Stimulated activated CD8-positive, alpha-beta memory T cell treated with anti-CD3 and anti-CD28 coated beads, Interleukin-7, amount 100 ng/mL, for 48 hours (primary cell): ENCODE measurements around the gene CHRNG.
A peak's percentile ranks its signal among the peaks of the same experiment; 100 is the strongest.

Experiments
- DNase-seq, 2 donors: peaks; one replicate each; pipeline ENCODE4 v3.0.0-alpha.2; 2020; ENCODE audit warnings: low read depth in 1 of 2; ENCODE audit errors: extremely low read depth in 1 of 2

The CHRNG gene

DNA sequence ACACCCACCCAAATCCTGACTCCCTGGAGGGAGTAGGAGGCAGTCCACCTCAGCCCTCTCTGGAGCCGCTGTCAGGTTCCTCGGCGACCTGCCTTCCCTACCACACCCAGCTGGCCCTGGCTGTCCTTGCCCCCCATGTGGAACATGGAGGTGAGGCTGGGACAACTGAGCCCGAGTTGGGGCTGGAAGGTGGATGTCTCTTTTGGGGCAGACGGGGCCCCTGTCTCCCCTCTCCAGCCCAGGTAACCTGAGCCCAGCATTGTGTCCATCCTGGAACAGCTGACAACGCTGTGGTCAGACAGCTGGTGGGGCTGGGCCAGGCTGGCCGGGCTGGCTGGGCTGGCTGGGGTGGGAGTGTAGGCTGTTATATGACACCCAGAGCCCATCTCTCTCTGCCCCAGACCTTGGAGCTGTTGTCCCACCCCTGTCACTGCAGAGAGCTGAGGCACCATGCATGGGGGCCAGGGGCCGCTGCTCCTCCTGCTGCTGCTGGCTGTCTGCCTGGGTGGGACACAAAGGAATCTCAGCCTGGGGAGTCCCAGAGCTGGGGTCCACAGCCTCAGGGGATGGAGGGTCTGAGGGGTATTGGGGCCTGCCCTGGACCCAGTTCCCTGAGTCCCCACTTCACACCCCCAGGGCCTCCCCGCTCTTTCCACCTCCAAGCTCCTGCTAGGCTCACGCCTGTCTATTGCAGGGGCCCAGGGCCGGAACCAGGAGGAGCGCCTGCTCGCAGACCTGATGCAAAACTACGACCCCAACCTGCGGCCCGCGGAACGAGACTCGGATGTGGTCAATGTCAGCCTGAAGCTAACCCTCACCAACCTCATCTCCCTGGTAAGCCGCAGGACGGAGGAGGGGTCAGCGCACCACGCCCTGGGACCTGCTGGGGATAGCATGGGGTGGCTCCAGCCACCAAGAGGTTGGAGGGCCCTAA is at the start of gene CHRNG:
CHRNG (plus strand) TSS at position 395 of the 934 bp plus-strand sequence; CDS start at position 451, 56 bp downstream.
- DNase-seq, result no peak

DNA sequence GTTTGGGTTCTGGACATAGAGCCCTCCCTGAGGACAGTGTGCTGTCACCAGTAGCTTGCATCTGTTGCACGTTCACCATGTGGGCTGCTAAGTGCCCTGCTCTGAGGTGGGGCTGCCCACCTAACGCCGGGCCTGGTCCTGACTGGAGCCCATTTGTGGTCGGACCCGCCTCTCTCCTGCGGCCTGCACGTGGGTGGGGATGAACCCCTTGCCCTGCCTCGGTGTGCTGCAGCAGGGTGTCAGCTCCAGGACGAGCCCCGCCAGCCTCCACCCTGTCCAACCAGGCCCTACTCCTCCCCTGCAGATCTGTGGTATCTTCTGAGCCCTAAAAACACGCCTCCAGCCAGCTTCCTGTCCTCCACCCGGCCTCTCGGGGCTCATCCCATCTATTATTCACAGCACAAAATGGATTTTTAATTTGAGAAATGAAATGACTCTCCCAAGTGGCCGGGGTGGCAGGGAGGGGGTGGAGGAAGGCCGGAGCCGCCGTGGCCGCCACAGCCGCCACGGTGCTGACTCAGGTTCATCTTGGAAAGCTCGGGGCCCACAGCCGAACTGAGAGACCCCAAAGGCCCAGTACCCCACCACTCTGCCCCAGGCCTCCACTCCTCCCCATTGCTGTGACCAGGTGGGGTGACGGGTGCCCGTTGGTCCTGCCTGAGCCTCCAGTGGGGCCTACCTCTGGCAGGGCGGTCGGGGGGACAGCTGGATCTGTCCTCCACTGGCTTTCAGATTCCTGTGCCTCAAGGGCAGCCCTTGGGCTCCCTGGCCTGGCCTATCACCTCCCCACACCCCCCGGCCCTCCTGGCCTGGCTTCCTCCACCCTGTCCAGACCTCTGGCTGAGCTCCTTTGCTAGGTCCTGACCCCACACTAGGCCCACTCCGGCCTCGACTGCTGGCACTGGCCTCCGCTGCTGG is 49.0 kb upstream of the CHRNG start:
- DNase-seq, result no peak

GRCh38 chr2:232491139-232491780 is 48.2 kb upstream of the CHRNG start:
- no peak for DNase-seq

GRCh38 chr2:232492236-232492848 is 47.1 kb upstream of the CHRNG start:
- no peak for DNase-seq

DNA sequence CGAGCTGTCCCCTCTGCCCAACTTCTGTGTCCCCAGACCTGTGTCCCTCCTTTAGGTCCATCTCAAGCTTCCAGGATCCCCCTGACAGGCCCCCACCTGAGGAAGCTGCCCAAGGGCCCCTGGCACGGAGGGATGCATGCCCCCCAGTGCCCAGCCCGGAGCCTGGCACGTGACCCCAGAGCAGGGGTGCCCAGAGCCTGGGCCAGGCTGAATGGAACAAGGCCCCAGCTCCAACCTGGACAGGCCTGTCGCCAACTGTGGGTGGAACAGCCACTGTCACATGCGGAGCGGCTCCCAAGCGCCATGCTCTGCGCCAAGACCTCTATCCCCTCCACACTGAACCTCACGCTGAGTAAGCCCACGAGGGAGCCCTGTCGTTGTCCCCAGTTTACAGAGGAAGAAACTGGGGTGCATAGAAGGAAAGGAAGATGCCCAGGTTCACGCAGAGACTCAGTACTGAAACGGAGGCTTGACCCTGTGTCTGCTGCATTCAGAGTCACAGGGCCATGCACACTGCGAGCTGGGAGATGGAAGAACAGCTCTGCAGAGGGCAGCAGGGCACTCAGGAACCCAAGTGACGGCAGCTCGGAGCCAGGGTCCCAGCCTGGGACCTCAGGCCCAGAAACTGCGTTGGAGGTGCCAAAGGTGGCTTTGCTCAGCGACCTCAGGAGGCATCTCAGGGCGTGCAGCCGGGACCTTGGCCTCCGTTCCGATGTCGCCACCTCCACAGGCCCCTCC is 46.4 kb upstream of the CHRNG start:
- no peak for DNase-seq

DNA sequence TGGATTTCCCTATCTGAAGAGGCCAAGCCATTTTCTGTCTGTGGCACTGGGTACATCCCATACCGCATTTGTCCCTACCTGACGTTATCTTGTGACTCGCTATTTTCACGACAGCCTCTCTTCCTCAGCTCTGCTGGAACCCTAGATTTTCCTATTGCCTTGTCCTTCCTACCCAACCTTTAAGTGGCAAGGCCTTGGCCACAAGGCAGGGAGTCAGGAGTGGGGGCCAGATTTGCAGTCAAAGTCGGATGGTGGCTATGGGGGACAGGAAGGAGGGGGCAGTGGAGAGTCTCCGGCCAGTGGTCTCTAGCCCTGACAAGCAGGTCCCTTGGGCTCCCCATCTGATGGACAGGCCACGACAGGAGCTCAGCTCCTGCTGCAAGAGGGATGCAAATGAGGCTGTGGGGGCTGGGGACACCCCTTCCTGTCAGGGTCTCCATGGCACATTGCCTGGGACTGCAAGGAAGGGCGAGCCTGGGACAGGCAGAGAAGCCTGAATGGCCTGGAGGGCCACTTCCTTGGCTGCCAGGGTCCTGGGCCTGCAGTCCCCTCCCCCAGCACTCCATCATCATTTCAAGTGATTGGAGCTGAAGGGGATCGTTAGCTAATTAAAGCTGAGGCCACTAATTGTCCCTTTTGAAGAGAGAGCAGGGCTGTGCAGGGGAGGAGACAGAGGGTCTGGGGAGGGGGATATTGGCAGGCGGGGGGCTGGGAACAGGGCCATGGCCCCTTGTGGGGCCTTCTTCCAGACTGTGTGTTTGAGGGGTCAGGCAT is 45.6 kb upstream of the CHRNG start:
- no peak for DNase-seq

DNA sequence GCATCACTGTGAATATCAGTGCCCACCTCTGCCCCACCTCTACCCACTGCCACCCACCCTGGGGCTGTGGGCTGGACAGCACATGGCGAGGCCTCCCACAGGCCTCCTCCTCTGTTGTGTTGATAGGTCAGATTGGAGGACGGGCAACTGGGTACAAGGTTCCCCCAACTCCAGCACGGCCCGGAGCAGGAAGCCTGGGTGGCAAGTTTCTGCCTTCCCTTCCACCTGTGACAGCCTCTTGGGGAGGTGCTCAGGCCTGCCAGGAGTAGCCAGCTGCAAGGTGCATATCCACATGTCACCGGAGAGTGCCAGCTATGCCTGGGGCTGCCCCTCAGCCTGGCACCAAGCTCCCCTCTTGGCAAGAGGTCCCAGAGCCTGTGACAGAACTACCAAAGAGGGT is 45.0 kb upstream of the CHRNG start:
- DNase-seq, result no peak

DNA sequence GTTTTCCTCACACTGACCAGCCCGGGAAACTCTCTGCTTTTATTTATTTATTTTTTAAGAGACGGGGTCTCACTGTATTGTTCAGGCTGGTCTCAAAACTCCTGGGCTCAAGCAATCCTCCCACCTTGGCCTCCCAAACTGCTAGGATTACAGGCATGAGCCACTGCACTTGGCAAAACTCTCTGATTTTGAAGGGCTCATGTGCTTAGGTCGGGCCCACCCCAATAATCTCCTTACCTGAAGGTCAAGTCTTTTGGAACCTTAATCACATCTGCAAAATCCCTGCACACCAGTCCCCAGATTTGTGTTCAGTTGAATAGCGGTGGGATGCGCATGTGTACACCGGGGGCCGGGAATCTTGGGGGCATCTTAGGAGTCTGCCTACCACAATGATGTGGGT is 44.2 kb upstream of the CHRNG start:
- no peak for DNase-seq

DNA sequence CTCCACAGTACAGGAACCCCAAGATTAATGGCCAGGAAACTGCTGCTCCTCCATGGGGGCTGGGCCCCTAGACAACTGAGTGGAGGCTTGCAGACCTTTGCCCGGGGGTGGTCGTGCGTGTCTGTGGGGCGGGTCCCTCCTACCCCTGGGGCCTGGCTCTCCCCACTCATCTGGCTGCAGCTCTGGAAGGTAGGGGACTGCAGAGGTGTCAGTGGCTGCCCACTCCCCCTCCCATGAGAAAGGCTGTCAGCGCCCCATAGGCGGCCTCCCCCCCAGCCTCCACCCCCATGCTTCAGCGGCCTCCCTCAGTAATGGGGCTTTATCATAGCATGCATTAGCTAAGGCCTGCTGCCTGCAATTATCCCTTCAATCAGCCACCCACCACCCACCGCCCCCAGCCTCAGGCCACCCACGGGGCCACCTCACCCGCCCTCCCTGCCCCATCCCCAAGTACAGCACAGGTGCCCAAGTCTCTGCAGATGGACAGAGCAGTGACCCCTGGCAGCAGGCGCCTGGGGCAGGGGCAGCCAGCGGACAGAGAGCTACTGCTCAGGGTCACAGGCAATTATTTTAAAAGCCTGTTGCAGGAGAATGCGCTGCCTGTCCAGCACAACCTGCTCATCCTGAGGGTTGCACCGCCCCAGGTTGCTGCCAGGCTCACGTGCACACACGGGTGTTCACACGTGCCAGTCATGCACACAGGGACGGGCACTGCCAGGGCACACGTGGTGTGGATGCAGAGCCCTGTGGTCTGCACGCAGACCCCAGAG is 42.8 kb upstream of the CHRNG start:
- no peak for DNase-seq

DNA sequence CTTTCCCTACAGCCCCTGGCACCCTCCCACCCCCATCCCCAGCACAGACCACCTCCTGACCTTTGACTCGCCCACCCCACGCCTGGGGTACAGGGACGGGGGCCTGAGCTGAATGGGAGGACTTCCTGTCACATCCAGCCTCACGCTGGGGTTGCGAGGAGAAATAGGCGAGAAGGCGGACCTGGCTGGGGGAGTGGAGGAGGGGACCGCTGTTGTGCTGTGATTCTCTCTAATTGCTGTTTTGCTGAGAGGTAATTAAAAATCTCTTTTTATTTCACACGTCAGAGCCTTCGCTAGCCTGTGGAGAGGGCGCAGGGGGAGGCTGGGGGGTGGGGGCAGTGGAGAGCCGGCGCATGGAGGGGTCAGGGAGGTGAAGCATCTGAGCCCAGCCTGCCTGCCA is 42.1 kb upstream of the CHRNG start:
- DNase-seq, result no peak

DNA sequence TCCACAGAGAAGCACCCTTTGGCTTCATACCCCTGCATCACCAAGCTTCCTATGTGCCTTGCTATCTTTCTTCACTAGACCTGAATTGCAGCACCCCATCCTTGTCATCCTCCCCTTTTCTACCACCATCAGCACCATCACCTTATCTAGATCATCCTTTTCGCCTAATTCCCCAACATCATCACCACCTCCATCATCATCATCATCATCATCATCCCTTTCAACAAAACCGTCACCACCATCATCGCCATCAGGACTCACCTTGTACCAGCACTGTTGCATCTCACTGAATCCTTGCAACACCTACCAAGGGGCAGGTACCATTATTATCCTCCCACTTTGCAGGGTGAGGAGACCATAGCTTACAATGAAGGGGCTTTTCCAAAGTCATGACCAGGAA is 41.0 kb upstream of the CHRNG start:
- no peak for DNase-seq

GRCh38 chr2:232501331-232501771 is 38.1 kb upstream of the CHRNG start:
- no peak for DNase-seq

GRCh38 chr2:232501794-232502390 is 37.6 kb upstream of the CHRNG start:
- DNase-seq, result no peak

DNA sequence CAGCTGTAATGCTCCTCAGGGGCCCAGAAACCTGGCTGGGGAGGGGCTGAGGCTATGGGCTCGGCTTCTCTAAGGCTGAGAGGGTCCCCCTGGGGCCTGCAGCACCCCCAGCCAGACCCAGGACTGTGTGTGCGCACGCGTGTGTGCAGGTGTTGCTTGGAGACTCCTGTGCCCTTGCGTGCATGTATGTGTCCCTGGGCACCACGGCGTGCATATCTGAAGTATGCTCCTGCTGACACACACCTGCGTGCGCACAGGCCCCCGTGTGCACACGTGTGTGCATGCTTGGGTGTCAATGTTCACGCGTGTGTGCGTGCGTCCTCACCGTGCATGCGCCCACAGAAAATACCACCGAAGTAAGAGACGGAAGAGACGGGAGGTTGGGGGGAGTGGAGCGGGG is 37.0 kb upstream of the CHRNG start:
- DNase-seq, result no peak

- peak in 1 of 2 donors; percentile 16 for DNase-seq
Measured at GRCh38 chr2:232502911-232503808, 36.3 kb upstream of the CHRNG start.

- DNase-seq, result no peak
Measured at GRCh38 chr2:232503809-232504323, 35.6 kb upstream of the CHRNG start.

GRCh38 chr2:232504438-232504837 is 35.1 kb upstream of the CHRNG start:
- no peak for DNase-seq
